PC-3 (cell line): Measurements from ENCODE around the gene HYLS1. TPM values are rescaled to one million over a fixed set of nuclear protein-coding genes. Genes with fewer than 3 reads are reported as not detected.

Experiments used
- ATAC-seq: fragments of 200-7000 bp; cut with Tn5 transposase; 2 replicates; pipeline ENCODE4 v1.9.1; 2020; ENCODE audit warnings: mild to moderate bottlenecking, moderate library complexity
- BruUV-seq: library from RNA; stranded (reverse); fragments of 400-500 nt; replicated peaks from 2 replicates; lab custom pipeline; 2021; lab: Mats Ljungman, UMichigan
- CTCF ChIA-PET: fragments of 300-600 bp; sonication (Branson Sonifier 250); formaldehyde crosslinking; loops from one replicate; lab custom pipeline; 2022; ENCODE audit warnings: antibody characterized with exemption; lab: Charles Lee
- POLR2A ChIA-PET: fragments of 300-600 bp; sonication (Branson Sonifier 250); formaldehyde crosslinking; loops from one replicate; lab custom pipeline; 2022; ENCODE audit warnings: antibody characterized with exemption; ENCODE audit not compliant: unreplicated experiment; lab: Charles Lee
- DNase-seq: peaks from one replicate; pipeline ENCODE4 v3.0.0-alpha.2; 2015
- H2AFZ ChIP-seq: fragments of 300-600 bp; sonication (generic); 2 replicates; pipeline ENCODE4 v1.6.0; 2016; ENCODE audit warnings: antibody characterized with exemption, low read length
- H3F3A ChIP-seq: fragments of 300-600 bp; sonication (generic); one replicate; pipeline ENCODE4 v1.6.0; 2017; ENCODE audit warnings: antibody characterized with exemption, low read length, control low read depth, mild to moderate bottlenecking; ENCODE audit not compliant: unreplicated experiment
- H3K27ac ChIP-seq: fragments of 300-600 bp; sonication (generic); 2 replicates; pipeline ENCODE4 v1.5.1; 2016; ENCODE audit warnings: mild to moderate bottlenecking, low read length
- H3K27me3 ChIP-seq: fragments of 300-600 bp; sonication (generic); 2 replicates; pipeline ENCODE4 v1.6.1; 2016; ENCODE audit warnings: low read length, mixed read lengths
- H3K36me3 ChIP-seq: fragments of 300-600 bp; sonication (generic); 2 replicates; pipeline ENCODE4 v1.6.1; 2016; ENCODE audit warnings: low read depth, mixed run types, low read length, mixed read lengths
- H3K4me1 ChIP-seq: fragments of 300-600 bp; sonication (generic); 2 replicates; pipeline ENCODE4 v1.5.1; 2016; ENCODE audit warnings: low read length; ENCODE audit not compliant: insufficient read depth
- H3K4me2 ChIP-seq: fragments of 300-600 bp; sonication (generic); 2 replicates; pipeline ENCODE4 v1.6.0; 2016; ENCODE audit warnings: low read length
- H3K4me3 ChIP-seq: fragments of 300-600 bp; sonication (generic); 2 replicates; pipeline ENCODE4 v1.5.1; 2016; ENCODE audit warnings: mild to moderate bottlenecking, low read length, mixed read lengths
- H3K79me2 ChIP-seq: fragments of 300-600 bp; sonication (generic); 2 replicates; pipeline ENCODE4 v1.6.1; 2017; ENCODE audit warnings: low read length, mixed read lengths
- H3K9ac ChIP-seq: fragments of 300-600 bp; sonication (generic); 2 replicates; pipeline ENCODE4 v1.6.0; 2016; ENCODE audit warnings: mild to moderate bottlenecking, low read length
- H3K9me2 ChIP-seq: fragments of 300-600 bp; sonication (generic); replicated peaks from 2 replicates; pipeline ENCODE4 v1.6.1; 2016; ENCODE audit warnings: mixed run types, low read length, mixed read lengths
- H3K9me3 ChIP-seq: fragments of 300-600 bp; sonication (generic); 2 replicates; pipeline ENCODE4 v1.6.1; 2016; ENCODE audit warnings: low read length, mixed read lengths
- H4K20me1 ChIP-seq: fragments of 300-600 bp; sonication (generic); 2 replicates; pipeline ENCODE4 v1.6.1; 2016; ENCODE audit warnings: low read length, mixed read lengths
- EZH2 ChIP-seq: fragments of 300-600 bp; sonication (generic); IDR thresholded peaks from one replicate; pipeline ENCODE4 v1.6.1; 2017; ENCODE audit warnings: antibody characterized with exemption, mild to moderate bottlenecking, low read length; ENCODE audit not compliant: unreplicated experiment
- EZH2phosphoT487 ChIP-seq: fragments of 300-600 bp; sonication (generic); IDR thresholded peaks from 2 replicates; pipeline ENCODE4 v1.6.1; 2018; ENCODE audit warnings: mild to moderate bottlenecking, antibody characterized with exemption, low read length, borderline replicate concordance
- intact Hi-C: fragments of 100-400 bp; cut with micrococcal nuclease; formaldehyde crosslinking; loops from 2 replicates; pipeline ENCODE4 v1.9.0; 2023
- total RNA-seq: library from RNA; depleted of rRNA; stranded (reverse); fragments of >200 nt; gene quantifications from 2 replicates; pipeline ENCODE4 v1.2.3, GENCODE V29; 2014
- TF ChIP-seq, protein P1 (sequence below): fragments of 300-600 bp; sonication (generic); conservative IDR thresholded peaks from 2 replicates; pipeline ENCODE4 v1.5.1; 2017; ENCODE audit warnings: antibody characterized with exemption, low read depth, mild to moderate bottlenecking, low read length

The HYLS1 gene
- total RNA-seq, 1 experiment from 2014 or later: 23.5 TPM

DNA sequence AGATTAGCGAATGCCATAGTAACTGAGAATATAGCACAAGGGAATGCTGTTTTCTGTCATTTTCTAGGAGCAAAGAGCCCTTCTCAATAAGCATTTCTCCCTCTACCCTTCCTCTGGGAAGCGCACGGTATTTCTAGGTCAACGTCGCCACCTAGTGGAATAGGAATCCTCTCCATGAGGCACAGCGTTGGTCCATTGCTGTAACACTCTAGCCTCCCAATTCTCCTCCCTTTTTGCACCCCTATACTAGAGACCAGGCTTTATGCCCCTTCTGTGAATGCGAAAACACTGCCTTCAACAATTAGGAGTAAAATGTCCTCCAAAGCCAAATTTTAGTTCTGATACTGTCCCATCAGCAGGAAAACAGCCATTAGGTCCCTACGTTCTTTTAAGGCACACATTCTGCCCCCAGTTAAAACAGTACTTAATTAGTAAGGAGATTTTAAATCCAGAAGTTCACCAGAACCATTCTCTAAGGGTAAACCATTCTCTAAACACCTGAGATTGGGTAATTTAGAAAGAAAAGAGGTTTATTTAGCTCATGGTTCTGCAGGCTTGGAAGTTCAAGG is 12.8 kb upstream of the HYLS1 start:
- Histone ChIP-seq H3K27me3 (no peaks in the 10 kb centered on the region), H3F3A (no peaks in the 10 kb centered on the region), H3K79me2 (no peaks in the 10 kb centered on the region), H3K4me2 (peak overlapping the region; percentile 62), H4K20me1 (no peaks in the 10 kb centered on the region), H3K9ac (no peak overlapping the region), H3K4me1 (0 out of 2 replicates have a peak, but pooled peaks cover 3% of the 10 kb centered on the region), H2AFZ (peak overlapping the region; percentile 83), H3K9me2 (no peaks in the 10 kb centered on the region), H3K27ac (no peak overlapping the region), H3K9me3 (0 out of 2 replicates have a peak, but pooled peaks cover 7% of the 10 kb centered on the region), H3K36me3 (peaks cover 9% of the 10 kb centered on the region; the same call in 1 of the 2 replicates), H3K4me3 (peak overlapping the region; percentile 51)
- intact Hi-C loops: loop anchor here (1.0 to 10.0 kb wide), 5 partner anchors 150 to 710 kb away; partner anchors contain the start of gene PKNOX2
- no peak for TF ChIP-seq EZH2
- TF ChIP-seq, protein P1, sequence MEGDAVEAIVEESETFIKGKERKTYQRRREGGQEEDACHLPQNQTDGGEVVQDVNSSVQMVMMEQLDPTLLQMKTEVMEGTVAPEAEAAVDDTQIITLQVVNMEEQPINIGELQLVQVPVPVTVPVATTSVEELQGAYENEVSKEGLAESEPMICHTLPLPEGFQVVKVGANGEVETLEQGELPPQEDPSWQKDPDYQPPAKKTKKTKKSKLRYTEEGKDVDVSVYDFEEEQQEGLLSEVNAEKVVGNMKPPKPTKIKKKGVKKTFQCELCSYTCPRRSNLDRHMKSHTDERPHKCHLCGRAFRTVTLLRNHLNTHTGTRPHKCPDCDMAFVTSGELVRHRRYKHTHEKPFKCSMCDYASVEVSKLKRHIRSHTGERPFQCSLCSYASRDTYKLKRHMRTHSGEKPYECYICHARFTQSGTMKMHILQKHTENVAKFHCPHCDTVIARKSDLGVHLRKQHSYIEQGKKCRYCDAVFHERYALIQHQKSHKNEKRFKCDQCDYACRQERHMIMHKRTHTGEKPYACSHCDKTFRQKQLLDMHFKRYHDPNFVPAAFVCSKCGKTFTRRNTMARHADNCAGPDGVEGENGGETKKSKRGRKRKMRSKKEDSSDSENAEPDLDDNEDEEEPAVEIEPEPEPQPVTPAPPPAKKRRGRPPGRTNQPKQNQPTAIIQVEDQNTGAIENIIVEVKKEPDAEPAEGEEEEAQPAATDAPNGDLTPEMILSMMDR: peak; percentile 94
- no TSS peak for BruUV-seq
- ChIA-PET CTCF (interaction anchor here (0.6 kb wide), 1 partner anchor 14 kb away, joined by 3 read pairs; no protein-coding TSS in a partner anchor), POLR2A (no interaction called here)
- DNase-seq (peak; percentile 90), ATAC-seq (peak; percentile 99)

DNA sequence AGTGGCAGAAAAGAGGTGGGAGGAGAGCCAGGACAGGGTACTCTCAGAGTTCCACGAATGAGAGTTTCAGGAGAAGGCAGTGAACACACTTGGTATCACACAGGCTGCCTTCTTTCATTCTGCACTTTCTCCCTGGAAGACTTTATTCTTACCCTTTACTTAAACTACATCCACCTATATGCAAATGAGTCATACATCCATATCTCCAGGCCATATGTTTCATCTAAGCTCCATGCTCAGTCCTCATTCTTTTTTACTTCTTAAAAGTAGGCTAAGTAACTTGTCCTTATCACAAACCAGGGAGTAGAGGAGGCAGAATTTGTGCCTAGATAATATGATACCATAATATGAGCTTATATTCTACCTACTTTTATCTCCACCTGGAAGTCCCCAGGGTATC is 6.2 kb upstream of the HYLS1 start:
- H3F3A ChIP-seq: no peaks in the 10 kb centered on the region
- no peaks in the 10 kb centered on the region for H3K9me2 ChIP-seq
- intact Hi-C loops: loop anchor here (10.0 kb wide), 1 partner anchor 316 kb away; the partner anchor contains the start of gene EI24
- H2AFZ ChIP-seq: no peak overlapping the region
- no peaks in the 10 kb centered on the region for H3K36me3 ChIP-seq
- CTCF ChIA-PET: no interaction called here
- BruUV-seq: no TSS peak
- TF ChIP-seq, protein P1: no peak
- TF ChIP-seq EZH2phosphoT487 (no peak), EZH2 (no peak)
- H3K4me3 ChIP-seq: no peak overlapping the region
- ATAC-seq (0 out of 2 replicates have a peak, but pooled peaks have one; percentile 32), DNase-seq (no peak)
- H3K4me2 ChIP-seq: no peak overlapping the region
- POLR2A ChIA-PET: no interaction called here
- H3K9ac ChIP-seq: no peak overlapping the region
- no peaks in the 10 kb centered on the region for H3K27me3 ChIP-seq
- H3K79me2 ChIP-seq: peaks cover 18% of the 10 kb centered on the region
- peaks cover 20% of the 10 kb centered on the region for H3K4me1 ChIP-seq
- H4K20me1 ChIP-seq: no peaks in the 10 kb centered on the region
- H3K27ac ChIP-seq: no peak overlapping the region
- no peaks in the 10 kb centered on the region for H3K9me3 ChIP-seq

DNA sequence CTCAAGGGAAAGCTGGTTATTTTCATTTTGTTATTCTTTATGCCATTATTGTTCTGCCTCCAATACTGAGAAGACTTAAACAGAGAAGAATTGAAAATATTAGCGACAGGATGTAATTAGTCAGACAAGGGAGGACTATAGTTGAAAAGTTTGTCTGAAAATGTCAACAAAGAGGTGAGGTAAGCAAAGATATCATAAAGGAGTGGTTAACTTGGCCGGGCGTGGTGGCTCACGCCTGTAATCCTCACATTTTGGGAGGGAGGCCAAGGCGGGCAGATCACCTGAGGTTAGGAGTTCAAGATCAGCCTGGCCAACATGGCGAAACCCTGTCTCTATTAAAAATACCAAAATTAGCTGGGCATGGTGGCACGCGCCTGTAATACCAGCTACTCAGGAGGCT is 4.1 kb upstream of the HYLS1 start:
- intact Hi-C loops: loop anchor here (10.0 kb wide), 1 partner anchor 319 kb away; the partner anchor contains the start of gene EI24
- CTCF ChIA-PET: interaction anchor here (0.7 kb wide), 1 partner anchor 549 kb away, joined by 3 read pairs; no protein-coding TSS in a partner anchor
- Histone ChIP-seq H3F3A (no peaks in the 10 kb centered on the region), H3K4me2 (peak overlapping the region; percentile 18), H3K79me2 (peaks cover 27% of the 10 kb centered on the region), H3K9me3 (no peaks in the 10 kb centered on the region), H3K4me1 (peaks cover 30% of the 10 kb centered on the region), H3K36me3 (no peaks in the 10 kb centered on the region), H3K9me2 (no peaks in the 10 kb centered on the region), H3K27ac (no peak overlapping the region; the same call in 1 of the 2 replicates), H4K20me1 (no peaks in the 10 kb centered on the region), H3K4me3 (no peak overlapping the region), H2AFZ (no peak overlapping the region), H3K27me3 (no peaks in the 10 kb centered on the region), H3K9ac (no peak overlapping the region)
- POLR2A ChIA-PET: no interaction called here
- TF ChIP-seq, protein P1: no peak
- no peak for TF ChIP-seq EZH2
- no peak for TF ChIP-seq EZH2phosphoT487
- BruUV-seq: no TSS peak
- no peak for ATAC-seq
- DNase-seq: peak; percentile 69
